ENCODE data around the gene YWHAG.

- TF ChIP-seq CTCF (conservative IDR thresholded peaks at IDR 0.05; ENCODE audit: low read length) (no peak), EZH2phosphoT487 (IDR thresholded peaks at IDR 0.05; ENCODE audit: borderline replicate concordance) (no peak)
Measured at GRCh38 chr7:76281006-76281705, 77.6 kb downstream of the YWHAG start.
